GM18873 (cell line): ENCODE results near the gene GOLGA6L22.
"Not testable (repeated sequence)": the region's sequence is repeated elsewhere in the genome, so short reads cannot be mapped to it uniquely, and the experiment has no call there.

Experiments used
- ATAC-seq: cut with Tn5 transposase; IDR thresholded peaks from one replicate; pipeline ENCODE4 v1.9.1; 2021; ENCODE audit warnings: mild to moderate bottlenecking, moderate library complexity, moderate number of reproducible peaks; ENCODE audit not compliant: unreplicated experiment, low FRiP score

The GOLGA6L22 gene, protein sequence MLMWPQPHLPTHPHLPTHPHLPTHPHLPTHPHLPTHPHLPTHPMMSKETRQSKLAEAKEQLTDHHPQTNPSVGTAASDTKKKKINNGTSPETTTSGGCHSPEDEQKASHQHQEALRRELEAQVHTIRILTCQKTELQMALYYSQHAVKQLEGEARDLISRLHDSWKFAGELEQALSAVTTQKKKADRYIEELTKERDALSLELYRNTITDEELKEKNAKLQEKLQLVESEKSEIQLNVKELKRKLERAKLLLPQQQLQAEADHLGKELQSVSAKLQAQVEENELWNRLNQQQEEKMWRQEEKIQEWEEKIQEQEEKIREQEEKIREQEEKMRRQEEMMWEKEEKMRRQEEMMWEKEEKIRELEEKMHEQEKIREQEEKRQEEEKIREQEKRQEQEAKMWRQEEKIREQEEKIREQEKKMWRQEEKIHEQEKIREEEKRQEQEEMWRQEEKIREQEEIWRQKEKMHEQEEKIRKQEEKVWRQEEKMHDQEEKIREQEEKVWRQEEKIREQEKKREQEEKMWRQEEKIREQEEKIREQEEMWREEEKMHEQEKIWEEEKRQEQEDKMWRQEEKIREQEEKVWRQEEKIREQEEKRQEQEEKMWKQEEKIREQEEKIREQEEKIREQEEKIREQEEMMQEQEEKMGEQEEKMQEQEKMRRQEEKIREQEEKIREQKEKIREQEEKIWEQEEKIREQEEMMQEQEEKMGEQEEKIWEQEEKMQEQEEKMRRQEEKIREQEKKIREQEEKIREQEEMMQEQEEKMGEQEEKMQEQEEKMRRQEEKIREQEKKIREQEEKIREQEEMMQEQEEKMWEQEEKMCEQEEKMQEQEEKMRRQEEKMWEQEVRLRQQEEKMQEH

DNA sequence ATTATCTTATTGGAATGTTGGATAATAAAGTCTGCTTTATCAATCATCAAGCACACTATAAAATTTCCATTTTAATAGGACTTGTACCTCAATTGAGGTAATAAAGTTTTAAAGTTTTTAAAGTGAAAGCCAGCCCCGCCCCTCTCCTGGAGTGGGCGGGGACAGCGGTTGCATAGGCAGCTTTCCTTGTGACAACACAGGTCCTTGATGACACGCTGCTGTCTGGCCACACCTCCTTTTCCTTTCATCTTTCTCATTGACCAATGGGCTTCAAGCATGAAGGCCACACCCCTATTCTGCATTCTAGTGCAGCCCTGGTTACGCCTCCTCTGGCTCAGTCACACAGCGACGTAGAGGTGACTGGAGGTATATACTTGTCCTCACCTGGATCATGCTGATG is at the start of gene GOLGA6L22:
Gene GOLGA6L22, plus strand, starts transcription at position 301 of the 400 bp plus-strand sequence. Its CDS starts 91 bp downstream, at position 392.
- not testable (repeated sequence) for ATAC-seq

DNA sequence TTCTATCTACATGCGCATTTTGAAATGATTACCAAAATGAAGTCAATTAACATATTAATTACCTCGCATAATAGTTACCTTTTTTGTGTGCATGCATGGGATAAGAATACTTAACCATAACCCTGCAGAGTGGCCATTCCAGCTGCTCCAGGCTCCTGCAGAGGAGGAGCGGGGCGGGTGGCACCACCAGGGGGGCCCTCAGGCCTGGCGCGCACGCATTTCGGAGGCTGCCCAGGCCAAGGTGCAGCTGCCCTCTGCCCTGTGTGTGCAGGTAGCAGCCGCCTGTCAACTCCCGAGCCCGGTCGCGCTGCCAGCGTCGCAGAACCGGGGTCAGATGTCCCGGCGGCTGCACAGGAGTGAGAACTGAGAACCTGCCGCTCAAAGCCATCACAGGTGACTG is 41.4 kb upstream of the GOLGA6L22 start:
- not testable (repeated sequence) for ATAC-seq

DNA sequence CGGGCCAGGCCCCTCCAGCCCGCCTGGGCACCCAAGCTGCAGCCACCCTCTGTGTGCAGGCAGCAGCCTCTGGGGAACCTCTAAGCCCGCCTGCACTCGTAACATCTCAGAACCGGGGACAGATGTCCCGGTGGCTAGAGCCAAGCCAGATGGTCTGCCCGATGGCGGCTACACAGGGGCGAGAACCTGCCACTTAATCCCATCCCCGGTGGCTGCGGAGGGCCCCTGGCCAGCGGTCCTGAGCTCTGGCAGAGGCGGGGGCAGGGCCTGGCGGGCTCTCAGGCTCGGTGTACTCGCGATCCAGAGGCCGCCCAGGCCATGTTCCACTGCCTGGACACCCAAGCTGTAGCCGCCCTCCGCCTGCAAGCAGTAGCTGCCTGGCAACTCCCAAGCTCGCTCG is 40.9 kb upstream of the GOLGA6L22 start:
- not testable (repeated sequence) for ATAC-seq

DNA sequence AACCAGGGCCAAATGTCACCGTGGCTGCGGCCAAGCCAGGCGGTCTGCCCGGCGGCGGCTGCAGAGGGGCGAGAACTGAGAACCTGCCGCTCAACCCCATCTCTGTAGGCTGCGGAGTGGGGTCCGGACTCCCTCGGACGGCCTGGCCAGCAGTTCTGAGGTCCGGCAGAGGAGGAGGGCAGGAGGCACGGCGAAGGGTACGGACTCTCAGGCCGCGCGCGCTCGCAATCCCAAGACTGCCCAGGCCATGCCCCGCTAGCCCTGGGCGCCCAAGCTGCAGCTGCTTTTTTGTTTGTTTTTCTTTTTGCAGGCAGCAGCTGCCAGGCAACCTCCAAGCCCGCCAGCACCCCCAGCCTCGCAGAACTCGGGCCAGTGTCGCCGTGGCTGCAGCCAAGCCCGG is 40.5 kb upstream of the GOLGA6L22 start:
- not testable (repeated sequence) for ATAC-seq

DNA sequence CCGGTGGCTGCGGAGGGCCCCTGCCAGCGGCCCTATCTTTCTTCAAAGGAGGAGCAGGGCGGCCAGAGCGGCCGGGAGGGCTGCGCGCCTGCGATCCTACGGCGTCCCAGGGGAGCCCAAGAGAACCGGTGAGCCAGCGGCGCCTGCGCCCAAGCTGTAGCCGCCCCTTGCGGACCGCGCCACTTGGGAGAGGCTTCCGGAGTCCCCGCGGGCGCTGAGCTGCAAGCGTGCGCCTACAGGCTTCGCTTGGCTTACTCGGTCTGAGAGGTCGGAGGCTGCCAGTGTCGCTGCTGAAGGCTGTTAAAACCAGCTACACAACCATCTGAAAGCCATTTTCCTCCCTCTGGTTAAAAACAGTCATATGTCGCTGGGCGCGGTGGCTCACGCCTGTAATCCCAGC is 40.0 kb upstream of the GOLGA6L22 start:
- not testable (repeated sequence) for ATAC-seq

DNA sequence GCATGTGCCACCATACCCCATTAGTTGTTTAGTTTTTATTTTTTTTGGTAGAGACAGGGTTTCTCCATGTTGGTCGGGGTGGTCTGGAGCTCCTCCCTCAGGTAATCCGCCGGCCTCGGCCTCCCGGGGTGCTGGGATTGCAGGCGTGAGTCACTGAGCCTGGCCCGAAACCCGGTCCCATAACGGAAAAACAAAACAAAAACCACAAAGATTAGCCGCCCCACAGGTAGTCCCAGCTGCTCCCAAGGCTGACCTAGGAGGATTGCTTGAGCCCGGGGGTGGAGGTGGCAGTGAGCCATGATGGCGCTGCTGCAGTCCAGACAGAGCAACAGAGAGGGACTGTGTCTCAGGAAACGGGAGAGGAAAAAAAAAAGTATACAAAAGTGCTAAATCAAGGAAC is 38.4 kb upstream of the GOLGA6L22 start:
- not testable (repeated sequence) for ATAC-seq

DNA sequence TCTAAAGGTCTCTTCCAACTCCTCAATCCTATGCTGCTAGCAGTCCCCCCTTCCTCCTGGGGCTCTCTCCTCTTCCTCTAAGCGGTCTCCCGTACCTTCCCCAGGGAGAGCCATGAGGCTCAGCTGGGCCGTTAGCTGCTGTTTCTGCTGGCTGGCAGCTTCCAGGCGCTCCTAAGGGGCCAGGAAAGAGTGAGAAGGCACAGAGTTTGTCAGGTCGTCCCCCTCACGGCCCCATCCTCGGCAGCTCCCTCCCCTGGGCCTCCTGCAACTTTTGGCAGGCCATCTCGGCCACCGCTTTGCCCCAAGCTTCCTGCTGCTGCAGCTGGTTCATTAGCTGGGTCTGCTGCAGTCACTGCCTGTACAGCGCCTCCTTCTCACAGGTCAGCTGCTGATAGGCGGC is 29.3 kb upstream of the GOLGA6L22 start:
- not testable (repeated sequence) for ATAC-seq

DNA sequence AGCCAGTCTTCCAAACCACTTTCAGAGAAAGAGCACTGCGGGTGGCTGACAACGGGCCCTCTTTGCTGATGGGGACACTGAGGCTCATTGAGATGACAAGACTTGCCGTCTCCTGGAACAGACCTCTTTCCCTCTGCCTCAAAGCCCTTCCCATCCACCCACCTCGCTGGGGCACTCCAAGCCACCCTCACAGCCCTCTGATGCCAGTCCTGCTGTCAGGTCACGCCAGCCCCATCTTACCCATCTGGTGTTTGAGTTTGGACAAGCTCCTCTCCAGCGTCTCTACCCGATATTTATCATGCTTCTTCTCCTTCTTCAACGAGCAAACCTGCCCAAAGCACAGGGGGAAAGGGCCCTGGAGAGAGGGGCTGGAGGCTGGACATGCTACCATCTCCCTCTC is 27.0 kb upstream of the GOLGA6L22 start:
- not testable (repeated sequence) for ATAC-seq

DNA sequence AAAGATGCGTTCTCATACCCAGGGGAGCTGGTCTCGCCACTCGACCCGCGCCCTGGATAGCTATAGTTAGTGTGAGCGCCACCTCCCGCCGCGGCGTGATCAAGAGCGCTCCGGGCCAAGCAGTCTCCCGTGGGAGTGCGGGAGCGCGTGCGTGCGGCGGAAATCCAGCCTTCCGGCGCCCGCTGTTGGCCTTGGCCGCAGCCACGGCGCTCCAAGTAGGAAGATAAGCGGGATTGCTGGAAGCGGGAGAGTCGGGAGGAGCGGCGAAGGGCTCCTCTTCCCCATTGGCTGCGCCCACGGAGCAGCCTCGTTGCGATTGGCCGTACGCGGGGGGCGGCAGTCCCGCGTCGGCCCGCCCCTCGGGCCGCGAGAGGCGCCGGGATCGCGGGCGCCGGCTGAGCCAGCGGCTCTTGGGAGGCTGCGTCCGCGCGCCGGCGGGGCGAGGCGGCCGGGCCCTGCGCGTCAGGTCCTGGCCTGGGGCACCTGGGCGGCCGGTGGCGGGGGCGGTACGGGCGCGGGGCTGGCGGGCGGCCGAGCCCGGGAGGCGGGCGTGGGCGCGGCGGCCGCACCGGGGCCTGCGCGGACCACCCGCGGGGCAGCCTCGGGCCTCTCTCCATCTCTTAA is 35.9 kb downstream of the GOLGA6L22 start:
- ATAC-seq, result not testable (repeated sequence)

DNA sequence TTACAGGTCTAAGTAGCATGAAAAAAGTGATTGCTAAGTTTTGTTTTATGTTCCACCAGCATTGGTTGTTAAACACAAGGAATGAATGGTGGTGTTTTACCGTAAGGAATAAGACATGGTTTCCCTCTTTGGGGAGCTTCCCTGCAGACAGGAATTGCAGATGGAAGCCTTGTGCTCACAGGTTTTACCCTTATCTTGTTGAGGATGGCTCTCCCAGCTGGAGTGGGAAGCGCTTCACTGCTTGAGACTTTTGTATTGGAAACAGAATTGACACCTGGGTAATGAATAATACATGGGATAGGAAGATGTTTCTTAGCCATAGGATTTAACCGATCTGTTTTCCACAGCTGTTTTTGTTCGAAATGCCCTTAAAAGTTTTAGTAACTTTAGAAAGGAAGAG is 38.5 kb downstream of the GOLGA6L22 start:
- not testable (repeated sequence) for ATAC-seq

DNA sequence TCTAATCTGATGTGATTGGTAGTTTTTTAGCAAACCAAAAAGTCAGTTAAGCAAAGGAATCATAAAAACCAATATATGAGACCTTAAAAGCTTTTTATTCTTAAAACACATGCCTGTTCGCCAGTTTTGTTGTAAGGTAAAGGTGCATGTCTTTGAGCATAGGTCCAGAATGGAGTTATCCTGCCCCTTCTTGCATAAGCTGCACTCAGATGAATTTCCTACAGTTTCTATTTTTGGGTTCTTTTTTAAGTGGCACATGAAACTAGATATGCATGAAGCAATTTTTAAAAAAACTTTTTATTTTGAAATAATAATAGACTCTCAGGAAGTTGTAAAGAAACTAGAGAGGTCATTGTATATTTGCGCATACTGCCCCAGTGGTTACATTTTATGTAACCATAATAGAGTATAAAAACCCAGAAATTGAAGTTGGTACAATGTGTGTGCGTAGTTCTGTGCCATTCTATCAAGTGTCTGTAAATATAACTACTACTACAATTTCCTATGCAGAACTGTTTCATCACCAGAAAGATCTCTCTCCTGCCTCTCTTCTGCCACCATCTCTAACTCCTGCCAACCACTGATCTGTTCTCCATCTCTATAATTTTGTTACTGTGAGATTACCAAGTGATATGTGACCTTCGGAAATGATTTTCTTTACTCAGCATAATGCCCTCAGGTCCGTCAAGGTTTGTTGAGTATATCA is 39.7 kb downstream of the GOLGA6L22 start:
- not testable (repeated sequence) for ATAC-seq

DNA sequence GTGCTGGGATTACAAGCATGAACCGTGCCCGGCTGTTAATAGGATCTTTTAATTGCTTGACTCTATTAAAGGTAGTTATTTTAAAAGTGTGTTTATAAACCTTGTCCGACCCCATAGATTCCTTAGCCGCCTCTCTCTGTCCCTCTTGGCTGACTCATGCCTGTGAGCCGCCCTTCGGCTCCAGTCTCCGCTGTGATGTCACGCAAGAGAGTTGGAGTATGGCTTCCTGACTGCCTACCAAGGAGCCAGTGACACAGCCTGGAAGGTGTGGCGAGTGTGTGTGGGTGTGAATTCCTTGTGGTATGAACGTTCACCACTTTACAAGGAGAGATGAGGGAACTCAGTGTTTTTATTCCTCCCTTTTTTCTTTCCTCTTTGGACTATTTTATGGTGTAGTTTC is 43.6 kb downstream of the GOLGA6L22 start:
- not testable (repeated sequence) for ATAC-seq

DNA sequence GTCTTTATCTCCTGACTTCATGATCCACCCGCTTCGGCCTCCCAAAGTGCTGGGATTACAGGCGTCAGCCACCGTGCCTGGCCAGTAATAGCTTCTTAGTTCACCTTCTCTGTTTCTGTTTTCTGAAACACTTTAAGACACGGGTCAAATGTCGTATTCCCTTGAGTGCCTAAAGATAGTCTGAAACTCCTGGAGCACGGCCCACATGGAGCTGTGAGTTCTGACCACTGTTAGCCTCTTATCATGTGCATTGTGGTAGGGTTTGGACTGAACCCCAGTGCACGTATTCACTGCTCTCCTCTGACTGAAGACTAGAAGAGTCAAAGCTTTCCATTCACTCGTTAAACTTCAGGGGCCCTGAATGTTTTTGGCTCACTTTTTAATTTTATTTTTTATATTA is 48.3 kb downstream of the GOLGA6L22 start:
- not testable (repeated sequence) for ATAC-seq

DNA sequence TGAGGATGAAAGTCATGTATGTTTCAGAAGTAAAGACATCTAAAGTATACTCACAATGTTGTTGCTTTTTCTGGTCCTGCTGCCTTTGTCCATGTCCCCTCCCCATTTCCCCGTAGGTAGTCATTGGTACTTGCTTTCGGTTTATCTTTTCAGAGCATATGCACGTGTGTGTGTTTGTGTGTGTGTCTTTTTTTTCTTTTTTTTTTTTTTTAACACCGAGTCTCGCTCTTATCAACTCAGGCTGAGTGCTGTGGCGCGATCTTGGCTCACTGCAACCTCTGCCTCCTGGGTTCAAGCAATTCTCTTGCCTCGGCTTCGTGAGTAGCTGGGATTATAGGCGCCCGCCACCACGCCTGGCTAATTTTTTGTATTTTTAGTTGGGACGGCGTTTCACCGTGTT is 57.4 kb downstream of the GOLGA6L22 start:
- not testable (repeated sequence) for ATAC-seq
